Nephron progenitor cell (in vitro differentiated cells): ENCODE measurements around the gene TXNRD1.

Experiments
- DNase-seq: peaks from one replicate; pipeline ENCODE4 v3.0.0; 2021
- H3K27ac Mint-ChIP-seq: 2 replicates; pipeline ENCODE4 v1.8.0; 2021; ENCODE audit warnings: mild to moderate bottlenecking, moderate library complexity, mixed read lengths
- H3K27me3 Mint-ChIP-seq: 2 replicates; pipeline ENCODE4 v1.8.0; 2021; ENCODE audit warnings: mild to moderate bottlenecking, low read depth, mixed read lengths; ENCODE audit not compliant: poor library complexity
- H3K36me3 Mint-ChIP-seq: 2 replicates; pipeline ENCODE4 v1.8.0; 2021; ENCODE audit warnings: low read depth, mixed read lengths
- H3K4me1 Mint-ChIP-seq: 2 replicates; pipeline ENCODE4 v1.8.0; 2021; ENCODE audit warnings: mixed read lengths
- H3K4me3 Mint-ChIP-seq: 2 replicates; pipeline ENCODE4 v1.8.0; 2021; ENCODE audit warnings: mild to moderate bottlenecking, moderate library complexity, mixed read lengths
- H3K9me3 Mint-ChIP-seq: 2 replicates; pipeline ENCODE4 v1.8.0; 2021; ENCODE audit warnings: mild to moderate bottlenecking, moderate library complexity, mixed read lengths
- CTCF ChIP-seq: fragments of 200-600 bp; sonication (generic); IDR thresholded peaks from 2 replicates; pipeline ENCODE4 v1.5.0; 2021; ENCODE audit warnings: antibody characterized with exemption

TXNRD1 gene

GRCh38 chr12:104312654-104313053 is 97.1 kb downstream of the TXNRD1 start:
- Mint-ChIP-seq H3K4me3 (no peak overlapping the region), H3K27me3 (no peaks in the 10 kb centered on the region), H3K27ac (no peak overlapping the region), H3K36me3 (peaks cover 73% of the 10 kb centered on the region), H3K4me1 (no peaks in the 10 kb centered on the region), H3K9me3 (no peaks in the 10 kb centered on the region)
- no peak for TF ChIP-seq CTCF
- DNase-seq: no peak

- peaks cover 82% of the 10 kb centered on the region for H3K36me3 Mint-ChIP-seq
- no peaks in the 10 kb centered on the region for H3K27me3 Mint-ChIP-seq
- no peaks in the 10 kb centered on the region for H3K9me3 Mint-ChIP-seq
- no peak overlapping the region for H3K4me3 Mint-ChIP-seq
- H3K27ac Mint-ChIP-seq: no peak overlapping the region
- no peak for DNase-seq
- TF ChIP-seq CTCF: no peak
- no peaks in the 10 kb centered on the region for H3K4me1 Mint-ChIP-seq
Observed at GRCh38 chr12:104313568-104314241, 98.1 kb downstream of the TXNRD1 start.

GRCh38 chr12:104314242-104314614 is 98.6 kb downstream of the TXNRD1 start:
- Mint-ChIP-seq H3K4me3 (no peak overlapping the region), H3K9me3 (no peaks in the 10 kb centered on the region), H3K27ac (no peak overlapping the region), H3K4me1 (no peaks in the 10 kb centered on the region), H3K27me3 (no peaks in the 10 kb centered on the region), H3K36me3 (peaks cover 85% of the 10 kb centered on the region)
- no peak for DNase-seq
- no peak for TF ChIP-seq CTCF

GRCh38 chr12:104315326-104316224 is 100.0 kb downstream of the TXNRD1 start:
- Mint-ChIP-seq H3K27me3 (no peaks in the 10 kb centered on the region), H3K27ac (no peak overlapping the region), H3K4me1 (no peaks in the 10 kb centered on the region), H3K4me3 (no peak overlapping the region), H3K9me3 (no peaks in the 10 kb centered on the region), H3K36me3 (peaks cover 89% of the 10 kb centered on the region)
- no peak for TF ChIP-seq CTCF
- no peak for DNase-seq

- DNase-seq: no peak
- H3K4me1 Mint-ChIP-seq: no peaks in the 10 kb centered on the region
- no peak overlapping the region for H3K27ac Mint-ChIP-seq
- H3K9me3 Mint-ChIP-seq: peaks cover 1% of the 10 kb centered on the region
- TF ChIP-seq CTCF: no peak
- peaks cover 91% of the 10 kb centered on the region for H3K36me3 Mint-ChIP-seq
- H3K27me3 Mint-ChIP-seq: no peaks in the 10 kb centered on the region
- H3K4me3 Mint-ChIP-seq: no peak overlapping the region
Observed at GRCh38 chr12:104316936-104317335, 101.4 kb downstream of the TXNRD1 start.
